Activated CD8-positive, alpha-beta memory T cell treated with anti-CD3 and anti-CD28 coated beads, Interleukin-2, amount 50 U/mL, for 1 hour (primary cell): ENCODE data around the gene FCN3.

ENCODE experiments used
- DNase-seq: peaks from one replicate; pipeline ENCODE4 v3.0.0-alpha.2; 2020; ENCODE audit errors: extremely low read depth

FCN3 gene

DNA sequence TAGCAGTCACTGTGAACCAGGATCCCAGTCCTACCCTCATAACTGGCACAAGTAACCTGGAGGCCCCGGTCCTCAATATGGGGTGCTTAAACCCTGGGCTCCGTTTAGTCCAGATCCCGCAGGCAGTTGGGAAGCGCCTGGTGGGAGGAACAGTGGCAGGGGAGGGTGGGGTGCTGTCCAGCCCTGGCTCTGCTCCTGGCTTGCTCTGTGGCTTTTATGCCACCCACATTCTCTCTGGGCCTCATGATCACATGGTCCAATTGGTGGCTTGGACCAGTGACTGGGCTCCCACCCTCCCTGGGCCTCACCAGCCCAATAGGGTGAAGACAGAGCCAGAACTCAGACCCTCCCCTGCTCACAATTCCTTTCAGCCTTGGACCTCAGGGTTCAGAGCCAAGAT, 5.6 kb upstream of the FCN3 start:
- DNase-seq: no peak

GRCh38 chr1:27379564-27380122, 5.0 kb upstream of the FCN3 start:
- DNase-seq: no peak

DNA sequence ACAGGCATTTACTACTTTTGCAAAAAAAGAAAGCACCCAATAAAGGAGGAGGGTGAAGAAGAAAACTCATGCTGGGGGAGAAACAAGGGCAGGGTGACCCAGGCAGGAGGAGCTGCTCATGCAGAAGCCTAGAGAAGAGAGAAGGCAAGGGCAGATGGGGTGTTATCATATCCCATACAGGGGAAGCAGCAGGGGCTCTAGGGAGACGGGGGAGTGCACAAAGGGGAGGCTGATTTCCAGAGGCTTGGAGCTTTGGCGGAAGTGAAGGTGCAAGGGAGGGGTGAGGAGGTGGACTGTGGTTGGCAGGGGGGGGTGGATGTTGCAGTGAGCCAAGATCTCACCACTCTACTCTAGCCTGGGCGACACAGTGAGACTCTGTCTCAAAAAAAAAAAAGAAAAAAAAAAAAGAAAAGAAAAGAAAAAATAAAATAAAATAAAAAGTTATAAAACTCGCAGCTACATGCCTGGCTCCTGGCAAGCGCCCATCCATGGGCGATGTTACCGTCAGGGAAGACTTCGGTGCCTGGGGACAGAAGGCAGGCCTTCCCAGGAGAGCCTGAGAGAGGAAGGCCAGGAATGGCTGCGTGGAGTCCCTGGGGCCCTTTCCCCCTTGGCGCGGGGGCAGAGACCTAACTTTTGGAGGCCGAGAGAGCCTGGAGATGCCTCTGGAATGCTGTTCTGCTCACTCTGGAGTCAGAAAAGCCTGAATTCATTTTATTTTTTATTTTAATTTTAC, 3.3 kb upstream of the FCN3 start:
- no peak for DNase-seq

GRCh38 chr1:27372808-27373690, 1.6 kb downstream of the FCN3 start:
- DNase-seq: no peak

DNA sequence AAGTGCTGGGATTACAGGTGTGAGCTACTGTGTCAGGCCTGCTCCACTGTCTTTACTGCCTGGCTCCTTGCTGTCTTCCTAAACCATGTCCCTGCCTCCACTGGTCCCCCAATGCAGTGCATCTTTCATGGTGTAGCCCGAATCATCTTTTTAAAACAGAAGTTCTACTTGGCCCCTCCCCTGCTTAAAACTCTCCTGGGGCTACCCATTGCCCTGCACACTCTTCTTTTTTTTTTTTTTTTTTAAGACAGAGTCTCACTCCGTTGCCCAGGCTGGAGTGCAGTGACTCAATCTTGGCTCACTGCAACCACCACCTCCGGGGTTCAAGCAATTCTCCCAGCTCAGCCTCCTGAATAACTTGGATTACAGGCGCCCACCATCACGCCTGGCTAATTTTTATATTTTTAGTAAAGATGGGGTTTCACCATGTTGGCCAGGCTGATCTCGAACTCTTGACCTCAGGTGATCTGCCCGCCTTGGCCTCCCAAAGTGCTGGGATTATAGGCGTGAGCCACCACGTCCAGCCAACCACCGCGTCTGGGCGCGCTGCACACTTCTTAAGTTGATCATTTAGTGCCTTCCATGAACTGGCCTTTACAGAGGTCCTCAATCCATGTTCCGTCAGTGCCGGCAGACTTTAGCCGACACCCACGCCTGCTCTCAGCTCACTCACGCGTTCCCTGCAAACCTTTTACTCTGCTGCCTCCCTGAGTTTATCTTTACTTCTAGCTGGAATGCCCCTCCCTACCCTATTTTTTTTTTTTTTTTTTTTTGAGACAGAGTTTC, 2.4 kb downstream of the FCN3 start:
- DNase-seq: no peak

DNA sequence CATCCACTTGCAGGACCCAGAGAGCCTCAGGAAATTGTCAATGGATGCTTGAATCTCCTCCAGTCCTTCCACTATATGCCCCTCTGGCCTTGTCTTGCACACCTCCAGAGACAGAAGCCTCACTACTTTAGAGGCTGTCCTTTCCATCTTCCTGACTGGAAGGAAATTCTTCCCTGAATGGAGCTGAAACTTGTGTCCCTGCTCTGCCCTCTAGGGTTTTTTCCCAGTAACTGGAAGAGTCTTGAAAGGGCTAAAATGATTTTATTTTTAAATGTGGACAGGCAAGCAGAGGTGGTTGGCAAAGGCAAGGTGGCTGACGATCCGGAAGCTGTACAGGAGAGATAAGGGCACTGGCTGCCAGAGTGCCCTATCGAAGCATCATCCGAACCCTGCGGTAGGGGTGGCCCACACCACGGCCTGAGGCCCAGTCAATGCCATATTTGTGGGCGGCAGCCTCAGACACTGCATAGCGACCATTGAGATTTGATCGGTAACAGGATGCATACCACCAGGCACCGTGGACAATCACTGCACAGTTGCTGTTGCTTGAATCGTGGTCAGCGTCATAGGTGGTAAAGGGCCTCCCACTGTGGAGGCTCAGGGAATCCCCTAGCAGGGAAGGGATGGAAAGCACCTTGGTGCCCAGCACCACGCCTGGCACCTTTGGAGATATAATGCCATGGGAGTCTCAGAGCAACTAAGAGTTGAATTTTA, 5.6 kb downstream of the FCN3 start:
- no peak for DNase-seq

DNA sequence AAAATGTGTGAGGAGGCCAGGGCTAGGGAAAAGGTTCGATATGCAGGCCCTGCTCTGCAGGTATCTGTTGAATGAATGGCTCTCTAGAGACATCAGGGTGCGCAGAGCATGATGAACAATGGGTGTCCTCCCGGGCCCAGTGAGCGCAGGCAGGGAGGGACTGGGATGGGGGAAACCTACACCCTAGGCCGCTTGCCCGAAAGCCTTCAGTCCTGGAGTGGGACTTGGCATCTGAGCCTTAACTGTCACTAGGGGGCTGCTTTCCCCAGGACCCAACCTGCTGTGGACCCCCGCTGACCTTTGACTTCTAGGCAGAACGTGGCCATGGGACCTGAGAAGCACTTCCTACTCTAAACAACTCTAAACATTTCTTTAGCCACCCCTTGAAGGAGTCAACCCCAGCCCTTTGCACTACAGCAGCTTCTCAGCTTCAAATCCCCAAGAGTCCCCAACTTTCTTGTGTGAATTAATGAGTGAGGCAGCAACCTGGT, 7.4 kb downstream of the FCN3 start:
- no peak for DNase-seq

GRCh38 chr1:27366411-27367159, 8.0 kb downstream of the FCN3 start, which contains the start of gene MAP3K6:
Gene MAP3K6 (minus strand): TSS chr1:27366961. CDS start chr1:27366597, 364 bp downstream.
- no peak for DNase-seq

- no peak for DNase-seq
Measured at GRCh38 chr1:27366113-27366410, 8.6 kb downstream of the FCN3 start.

DNA sequence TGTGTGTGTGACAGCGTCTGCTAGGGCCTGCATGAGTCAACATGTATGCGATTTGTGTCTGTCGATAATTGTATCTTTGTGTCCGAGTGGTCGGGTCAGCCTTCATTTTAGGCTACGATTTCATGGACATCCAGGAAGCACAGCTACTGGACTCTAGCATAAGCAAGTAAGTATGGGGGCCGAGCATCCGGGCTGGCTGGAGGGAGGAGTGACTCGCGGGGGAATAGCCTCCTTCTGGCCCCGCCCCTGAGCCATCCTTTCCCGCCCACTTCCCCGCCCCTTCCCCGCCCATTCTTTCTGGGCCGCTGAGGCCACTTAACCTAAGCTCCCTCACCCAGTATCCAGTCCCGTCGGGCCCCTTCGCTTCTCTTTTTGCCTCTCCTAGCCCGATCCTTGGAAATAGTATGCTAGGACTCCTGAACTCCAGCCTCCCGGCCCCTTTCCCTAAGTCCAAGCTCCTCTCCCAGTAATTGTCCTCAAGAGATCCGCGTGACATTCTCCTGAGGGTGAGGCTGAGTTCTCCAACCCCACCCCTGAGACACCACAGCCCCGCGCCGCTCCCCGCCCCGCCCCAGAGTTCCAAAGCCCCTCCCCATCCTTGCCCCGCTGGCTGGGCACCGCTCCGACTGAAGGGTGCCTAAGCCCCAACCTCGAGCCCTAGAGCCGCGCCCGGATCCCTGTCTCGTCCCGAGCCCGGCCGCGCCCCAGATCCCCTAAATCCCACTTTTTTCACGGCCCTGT, 9.1 kb downstream of the FCN3 start:
- no peak for DNase-seq

DNA sequence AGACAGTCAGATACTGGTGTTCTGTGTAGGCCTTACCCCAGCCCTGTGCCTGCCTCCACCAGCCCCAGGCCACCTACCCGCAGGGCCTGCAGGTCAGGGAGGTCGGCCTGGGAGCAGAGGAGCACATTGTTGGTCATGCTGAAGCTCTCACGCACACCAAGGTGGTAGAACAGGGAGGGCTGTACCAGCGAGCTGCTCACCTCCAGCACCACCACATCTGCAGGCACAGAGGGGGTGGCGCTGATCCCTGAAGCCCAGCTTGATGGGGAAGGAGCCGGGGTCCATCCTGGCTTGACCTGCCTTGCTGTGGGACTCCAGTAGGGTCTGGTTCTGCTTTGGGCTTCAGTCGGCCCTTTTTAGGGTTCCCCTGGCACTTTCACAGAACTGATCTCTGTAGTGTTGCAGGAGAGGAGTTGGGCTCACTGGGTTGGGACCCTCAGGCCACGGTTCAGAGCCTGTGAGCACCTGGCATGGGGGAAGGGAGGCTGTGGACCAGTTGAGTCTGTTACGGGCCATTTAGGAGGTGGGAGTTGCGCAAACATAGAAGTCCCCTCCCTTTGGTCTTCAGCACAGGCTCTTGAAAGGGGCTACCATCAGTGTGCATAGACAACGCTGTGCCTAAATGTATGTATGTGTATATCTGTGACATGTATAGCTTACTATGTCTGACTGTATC, 9.8 kb downstream of the FCN3 start:
- DNase-seq: no peak

DNA sequence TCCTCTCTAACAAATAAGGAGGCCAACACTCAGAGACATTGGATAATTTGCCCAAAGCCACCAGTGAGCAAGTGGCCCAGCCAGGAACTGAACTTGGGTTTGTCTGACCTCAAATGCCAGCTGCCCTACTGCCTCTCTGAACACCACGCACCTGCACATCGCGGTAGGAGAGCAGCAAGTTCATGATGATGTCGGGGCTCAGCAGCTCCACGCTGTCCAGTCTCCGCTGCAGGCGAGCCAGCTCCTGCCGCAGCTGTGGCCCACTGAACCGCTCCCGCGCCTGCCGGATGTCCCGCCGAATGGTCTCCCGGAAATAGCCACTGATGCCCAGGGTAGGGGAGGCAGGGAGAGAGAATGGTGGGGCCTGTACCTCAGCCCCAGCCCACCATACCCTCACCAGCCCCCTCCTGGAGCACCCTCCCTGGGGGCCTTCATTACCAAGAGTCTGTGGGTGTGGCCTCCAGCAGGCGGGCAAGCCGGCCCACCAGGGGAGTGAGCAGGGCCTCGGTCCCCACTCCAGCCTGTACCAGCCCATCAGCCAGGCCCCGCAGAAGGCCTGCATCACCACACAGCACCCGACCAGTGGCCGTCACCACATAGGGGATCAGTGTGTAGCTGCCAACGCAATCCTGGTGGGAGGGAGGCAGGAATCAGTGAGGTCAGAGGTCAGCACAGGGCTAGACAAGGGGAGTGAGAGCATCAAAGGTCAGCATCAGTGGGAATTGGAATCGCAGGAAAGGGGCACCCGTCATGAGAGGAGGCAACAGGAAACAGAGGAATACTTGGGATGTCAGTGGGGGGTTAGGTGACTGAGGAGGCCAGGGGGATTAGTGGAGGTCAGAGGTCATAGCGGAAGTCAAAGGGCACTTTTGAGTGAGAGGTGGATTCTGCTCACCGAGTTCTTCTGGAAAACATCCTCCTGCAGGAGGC, 10.6 kb downstream of the FCN3 start:
- DNase-seq: no peak

- no peak for DNase-seq
Measured at GRCh38 chr1:27361553-27361952, 13.1 kb downstream of the FCN3 start.

DNA sequence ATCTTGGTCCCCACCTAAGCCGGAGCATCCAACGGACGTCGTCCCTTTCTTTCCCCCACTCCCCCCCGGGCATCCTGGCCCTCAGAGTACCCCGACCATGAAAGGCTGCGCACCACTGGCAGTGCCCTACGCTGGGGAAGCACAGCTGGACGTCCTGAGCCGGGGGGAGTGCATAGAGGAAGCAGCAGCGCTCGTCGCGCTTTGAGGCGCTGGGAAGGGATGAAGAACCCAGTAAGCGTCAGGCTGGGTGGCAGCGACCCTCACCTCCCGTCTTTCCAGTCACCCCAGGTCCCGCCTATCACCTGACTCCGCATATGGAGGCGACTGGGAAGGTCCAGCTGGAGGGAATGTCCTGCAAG, 13.6 kb downstream of the FCN3 start:
- DNase-seq: no peak

DNA sequence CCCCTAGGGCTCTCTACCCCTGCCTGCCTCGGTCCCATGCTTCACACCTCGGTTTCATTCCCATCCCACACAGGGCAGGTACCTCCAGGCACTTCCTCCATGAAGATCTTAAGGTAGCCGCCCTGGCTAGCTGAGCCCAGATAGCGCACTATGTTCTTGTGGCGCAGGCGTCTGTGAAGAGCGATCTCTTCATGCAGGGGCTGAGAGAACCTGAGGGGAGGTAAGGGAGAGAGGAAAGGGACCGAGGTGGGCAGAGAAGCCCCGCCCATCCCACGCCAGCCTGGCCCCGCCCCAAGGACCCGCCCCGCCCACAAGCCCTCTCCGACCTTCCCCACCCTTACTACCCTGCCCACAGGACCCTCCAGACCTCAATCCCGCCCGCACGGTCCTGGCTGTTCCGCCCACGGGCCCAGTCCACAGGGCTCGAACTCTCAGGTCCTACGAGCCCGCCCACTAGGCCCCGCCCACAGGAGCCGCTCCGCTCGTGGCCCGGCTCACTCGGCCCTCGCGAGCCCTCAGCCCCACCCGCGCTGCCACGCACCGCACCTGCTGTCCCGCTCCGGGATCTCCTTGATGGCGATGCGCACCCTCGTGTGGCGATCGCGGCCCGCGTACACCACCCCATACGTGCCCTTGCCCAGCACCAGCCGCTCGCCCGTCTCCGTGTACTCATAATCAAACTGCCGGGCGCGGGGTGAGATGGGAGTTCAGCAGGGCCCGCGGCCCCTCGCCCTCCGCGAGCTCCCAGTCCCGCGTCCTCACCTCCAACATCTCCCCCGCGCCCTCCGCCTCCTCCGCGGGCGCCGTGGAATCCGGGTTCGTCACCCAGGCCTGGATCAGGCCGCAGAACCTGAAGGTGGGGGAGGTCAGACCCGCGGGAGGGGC, 14.2 kb downstream of the FCN3 start:
- no peak for DNase-seq

- DNase-seq: no peak
Measured at GRCh38 chr1:27359822-27360158, 14.8 kb downstream of the FCN3 start.

GRCh38 chr1:27358928-27359313, 15.7 kb downstream of the FCN3 start:
- DNase-seq: no peak
